ENCODE measurements around the gene CAPN15. TPM values are rescaled to one million over a fixed set of nuclear protein-coding genes. Genes with fewer than 3 reads are reported as not detected.

The CAPN15 gene
- polyA plus RNA-seq, 1 of the 3 experiments (the other 2 are of a cell fraction), result 22.9 TPM

- H3F3A ChIP-seq (replicated peaks; ENCODE audit: insufficient read depth), result peaks cover 20% of the 10 kb centered on the region
- H3K4me3 ChIP-seq (ENCODE audit: low read depth in 2 of 2, low read length in 1 of 2), result no peak overlapping the region
- TF ChIP-seq NFIC (IDR thresholded peaks at IDR 0.05; ENCODE audit: borderline replicate concordance) (no peak), RFX5 (IDR thresholded peaks at IDR 0.05; ENCODE audit: low read length) (no peak), FOSL2 (IDR thresholded peaks at IDR 0.05; ENCODE audit: borderline replicate concordance, low read depth) (no peak), ELF1 (IDR thresholded peaks at IDR 0.05) (no peak), REST (IDR thresholded peaks at IDR 0.05; ENCODE audit: low read depth, low read length) (no peak), RXRA (IDR thresholded peaks at IDR 0.05; ENCODE audit: borderline replicate concordance, low read depth) (no peak), GATA2 (CRISPR knock-in tag; IDR thresholded peaks at IDR 0.05) (no peak), EZH2phosphoT487 (IDR thresholded peaks at IDR 0.05; ENCODE audit: borderline replicate concordance, low read depth) (no peak), RAD21 (IDR thresholded peaks at IDR 0.05; ENCODE audit: low read length) (no peak), FOXJ3 (CRISPR knock-in tag; IDR thresholded peaks at IDR 0.05) (no peak), IRF3 (IDR thresholded peaks at IDR 0.05; ENCODE audit: low read depth, low read length) (no peak), EP300 (IDR thresholded peaks at IDR 0.05; ENCODE audit: borderline replicate concordance in 1 of 2, low read depth in 1 of 2, low read length in 1 of 2) (no peak), GABPA (IDR thresholded peaks at IDR 0.05; ENCODE audit: low read depth) (no peak), USF2 (IDR thresholded peaks at IDR 0.05; ENCODE audit: borderline replicate concordance, low read depth, low read length) (no peak), SMC3 (IDR thresholded peaks at IDR 0.05; ENCODE audit: low read depth, low read length) (no peak), TCF12 (IDR thresholded peaks at IDR 0.05) (no peak), MXI1 (IDR thresholded peaks at IDR 0.05; ENCODE audit: low read depth, low read length) (no peak), YY1 (IDR thresholded peaks at IDR 0.05; ENCODE audit: low read depth) (no peak), TEAD4 (IDR thresholded peaks at IDR 0.05; ENCODE audit: borderline replicate concordance, insufficient read depth) (no peak), SIN3A (IDR thresholded peaks at IDR 0.05; ENCODE audit: borderline replicate concordance, low read depth, low read length) (no peak)
- no peaks in the 10 kb centered on the region for H3K9me3 ChIP-seq
- H4K20me1 ChIP-seq (ENCODE audit: insufficient read depth), result no peaks in the 10 kb centered on the region
- H3K4me1 ChIP-seq (ENCODE audit: control insufficient read depth in 1 of 2, insufficient read depth in 2 of 2, low read depth in 1 of 2, low read length in 1 of 2), result peaks cover 21 to 30% of the 10 kb centered on the region in 2 experiments; a peak in 2 of 4 replicates
- H3K4me2 ChIP-seq, result no peak overlapping the region
- DNase-seq, result peak; percentile 42
- peaks cover 21% of the 10 kb centered on the region for H3K79me2 ChIP-seq (ENCODE audit: insufficient read depth)
- WGBS (ENCODE audit: low lambda C conversion rate), result 92% methylated on average over 9 of the region's 38 CpGs
- H3K27me3 ChIP-seq (ENCODE audit: insufficient read depth), result no peaks in the 10 kb centered on the region
- ChIA-PET POLR2A (no interaction called here), CTCF (interaction anchor here (1.6 kb wide), 1 partner anchor 51 kb away, joined by 5 read pairs; no protein-coding TSS in a partner anchor)
- H3K27ac ChIP-seq (ENCODE audit: low read depth in 2 of 2, low read length in 1 of 2), result no peak overlapping the region
- H3K9ac ChIP-seq, result no peak overlapping the region
- H3K9me2 ChIP-seq, result no peaks in the 10 kb centered on the region
- H3K36me3 ChIP-seq (replicated peaks in 1 of 2; ENCODE audit: control insufficient read depth in 1 of 2, insufficient read depth in 2 of 2, low read length in 1 of 2), result peaks cover 3 to 15% of the 10 kb centered on the region in 2 experiments
- no peak overlapping the region for H2AFZ ChIP-seq (ENCODE audit: low read depth)
Observed at GRCh38 chr16:583815-584591, 56.5 kb downstream of the CAPN15 start.

All from SK-N-SH (cell line).